WTC11 (cell line): Measurements from ENCODE around the gene F8. TPM values are rescaled to one million over a fixed set of nuclear protein-coding genes. Genes with fewer than 3 reads are reported as not detected.

Source experiments
- ATAC-seq: fragments of 200-7000 bp; cut with Tn5 transposase; 2 replicates; pipeline ENCODE4 v1.10.0; 2021; ENCODE audit warnings: mild to moderate bottlenecking, moderate library complexity
- CTCF ChIA-PET: fragments of 300-600 bp; sonication (Branson Sonifier 250); formaldehyde crosslinking; loops from one replicate; lab custom pipeline; 2021; ENCODE audit warnings: antibody characterized with exemption; lab: Charles Lee
- POLR2A ChIA-PET: fragments of 350-600 bp; sonication (Branson Sonifier 250); formaldehyde crosslinking; loops from one replicate; lab custom pipeline; 2021; ENCODE audit warnings: antibody characterized with exemption; lab: Charles Lee
- DNase-seq: peaks from one replicate; pipeline ENCODE4 v3.0.0; 2021; ENCODE audit warnings: low spot score
- H3K27ac Mint-ChIP-seq: 2 replicates; pipeline ENCODE4 v1.8.0; 2021; ENCODE audit warnings: mixed read lengths
- H3K27me3 Mint-ChIP-seq: 2 replicates; pipeline ENCODE4 v1.8.0; 2021; ENCODE audit warnings: low read depth, mild to moderate bottlenecking, moderate library complexity, mixed read lengths
- H3K36me3 Mint-ChIP-seq: 2 replicates; pipeline ENCODE4 v1.8.0; 2021; ENCODE audit warnings: mixed read lengths
- H3K4me1 Mint-ChIP-seq: 2 replicates; pipeline ENCODE4 v1.8.0; 2022; ENCODE audit warnings: mixed read lengths
- H3K4me3 Mint-ChIP-seq: 2 replicates; pipeline ENCODE4 v1.8.0; 2021; ENCODE audit warnings: mild to moderate bottlenecking, moderate library complexity, mixed read lengths
- H3K9me3 Mint-ChIP-seq: 2 replicates; pipeline ENCODE4 v1.8.0; 2021; ENCODE audit warnings: mixed read lengths
- ATF1 ChIP-seq: sonication (generic); formaldehyde crosslinking; IDR thresholded peaks from 2 replicates; pipeline ENCODE4 v1.8.1; 2023; ENCODE audit warnings: mild to moderate bottlenecking, moderate library complexity, missing genetic modification reagents
- E2F1 ChIP-seq: sonication (generic); formaldehyde crosslinking; IDR thresholded peaks from 2 replicates; pipeline ENCODE4 v1.8.0; 2022; ENCODE audit warnings: mild to moderate bottlenecking, missing genetic modification reagents
- ERG ChIP-seq: fragments of 250-450 bp; sonication (Bioruptor Pico); IDR thresholded peaks from 2 replicates; pipeline ENCODE4 v1.8.0; 2021; ENCODE audit warnings: mild to moderate bottlenecking
- FOXK1 ChIP-seq: sonication (generic); formaldehyde crosslinking; IDR thresholded peaks from 2 replicates; pipeline ENCODE4 v1.8.0; 2022; ENCODE audit warnings: mild to moderate bottlenecking, moderate library complexity, missing genetic modification reagents
- GTF2I ChIP-seq: fragments of 250-450 bp; sonication (Bioruptor Pico); conservative IDR thresholded peaks from 2 replicates; pipeline ENCODE4 v1.4.0; 2021; ENCODE audit warnings: mild to moderate bottlenecking
- KAT7 ChIP-seq: sonication (generic); formaldehyde crosslinking; IDR thresholded peaks from 2 replicates; pipeline ENCODE4 v1.8.1; 2023; ENCODE audit warnings: missing genetic modification reagents, mild to moderate bottlenecking, borderline replicate concordance
- MXD4 ChIP-seq: fragments of 250-450 bp; sonication (Bioruptor Pico); IDR thresholded peaks from 2 replicates; pipeline ENCODE4 v1.8.0; 2021; ENCODE audit warnings: mild to moderate bottlenecking, moderate library complexity, borderline replicate concordance
- RORB ChIP-seq: fragments of 250-450 bp; sonication (Bioruptor Pico); IDR thresholded peaks from 2 replicates; pipeline ENCODE4 v1.9.0; 2021; ENCODE audit warnings: mild to moderate bottlenecking
- SMAD4 ChIP-seq: sonication (generic); formaldehyde crosslinking; IDR thresholded peaks from 2 replicates; pipeline ENCODE4 v1.8.0; 2022; ENCODE audit warnings: mild to moderate bottlenecking, missing genetic modification reagents
- ZNF416 ChIP-seq: fragments of 250-450 bp; sonication (Bioruptor Pico); IDR thresholded peaks from 2 replicates; pipeline ENCODE4 v1.9.0; 2021; ENCODE audit warnings: mild to moderate bottlenecking, inconsistent platforms
- total RNA-seq: library from RNA; stranded (reverse); gene quantifications from 3 replicates; pipeline ENCODE4 v1.2.3, GENCODE V29; 2021
- TF ChIP-seq, protein P1 (sequence below): sonication (generic); formaldehyde crosslinking; IDR thresholded peaks from 2 replicates; pipeline ENCODE4 v1.8.1; 2023; ENCODE audit warnings: mild to moderate bottlenecking, missing genetic modification reagents, moderate library complexity
- TF ChIP-seq, protein P2 (sequence below): sonication (generic); formaldehyde crosslinking; IDR thresholded peaks from 2 replicates; pipeline ENCODE4 v1.8.1; 2023; ENCODE audit warnings: mild to moderate bottlenecking, missing genetic modification reagents
- TF ChIP-seq, protein P3 (sequence below): sonication (generic); formaldehyde crosslinking; IDR thresholded peaks from 2 replicates; pipeline ENCODE4 v1.8.1; 2022; ENCODE audit warnings: mild to moderate bottlenecking, missing genetic modification reagents, moderate library complexity, borderline replicate concordance
- TF ChIP-seq, protein P4 (sequence below): sonication (generic); formaldehyde crosslinking; IDR thresholded peaks from 2 replicates; pipeline ENCODE4 v1.8.0; 2022; ENCODE audit warnings: mild to moderate bottlenecking, missing genetic modification reagents

F8 gene
- total RNA-seq, 1 experiment from 2014 or later, result 1.6 TPM

DNA sequence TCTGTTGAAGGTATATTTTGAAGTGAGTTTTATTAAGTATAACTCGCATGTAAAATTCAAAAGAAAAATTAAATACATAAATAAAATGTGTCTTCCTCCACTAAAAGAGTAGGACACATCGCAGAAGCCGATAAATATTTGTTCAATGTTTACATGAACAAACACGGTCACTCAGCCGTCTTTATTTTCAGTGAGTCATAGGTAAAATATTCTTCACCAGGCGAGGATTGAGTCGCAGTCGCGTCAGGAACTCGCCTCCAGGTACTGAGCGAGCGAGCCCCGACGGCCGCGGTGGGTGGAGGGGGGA, 3.9 kb upstream of the F8 start:
- H3K9me3 Mint-ChIP-seq, result no peaks in the 10 kb centered on the region
- no peak for ATAC-seq
- CTCF ChIA-PET, result interaction anchor here (1.0 kb wide), 2 partner anchors 22 to 109 kb away, joined by 4 read pairs; no protein-coding TSS in a partner anchor
- DNase-seq, result no peak
- H3K4me3 Mint-ChIP-seq, result peak overlapping the region; percentile 84
- peaks cover 13% of the 10 kb centered on the region for H3K4me1 Mint-ChIP-seq
- POLR2A ChIA-PET, result interaction anchor here (0.8 kb wide), 1 partner anchor 10 kb away, joined by 4 read pairs; no protein-coding TSS in a partner anchor
- no peaks in the 10 kb centered on the region for H3K36me3 Mint-ChIP-seq
- no peak overlapping the region; the same call in 1 of the 2 replicates for H3K27ac Mint-ChIP-seq
- no peaks in the 10 kb centered on the region for H3K27me3 Mint-ChIP-seq
- TF ChIP-seq, protein P1, sequence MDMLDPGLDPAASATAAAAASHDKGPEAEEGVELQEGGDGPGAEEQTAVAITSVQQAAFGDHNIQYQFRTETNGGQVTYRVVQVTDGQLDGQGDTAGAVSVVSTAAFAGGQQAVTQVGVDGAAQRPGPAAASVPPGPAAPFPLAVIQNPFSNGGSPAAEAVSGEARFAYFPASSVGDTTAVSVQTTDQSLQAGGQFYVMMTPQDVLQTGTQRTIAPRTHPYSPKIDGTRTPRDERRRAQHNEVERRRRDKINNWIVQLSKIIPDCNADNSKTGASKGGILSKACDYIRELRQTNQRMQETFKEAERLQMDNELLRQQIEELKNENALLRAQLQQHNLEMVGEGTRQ (CRISPR knock-in tag), result no peak
- TF ChIP-seq E2F1 (CRISPR knock-in tag) (no peak), SMAD4 (CRISPR knock-in tag) (no peak)
- TF ChIP-seq, protein P2, sequence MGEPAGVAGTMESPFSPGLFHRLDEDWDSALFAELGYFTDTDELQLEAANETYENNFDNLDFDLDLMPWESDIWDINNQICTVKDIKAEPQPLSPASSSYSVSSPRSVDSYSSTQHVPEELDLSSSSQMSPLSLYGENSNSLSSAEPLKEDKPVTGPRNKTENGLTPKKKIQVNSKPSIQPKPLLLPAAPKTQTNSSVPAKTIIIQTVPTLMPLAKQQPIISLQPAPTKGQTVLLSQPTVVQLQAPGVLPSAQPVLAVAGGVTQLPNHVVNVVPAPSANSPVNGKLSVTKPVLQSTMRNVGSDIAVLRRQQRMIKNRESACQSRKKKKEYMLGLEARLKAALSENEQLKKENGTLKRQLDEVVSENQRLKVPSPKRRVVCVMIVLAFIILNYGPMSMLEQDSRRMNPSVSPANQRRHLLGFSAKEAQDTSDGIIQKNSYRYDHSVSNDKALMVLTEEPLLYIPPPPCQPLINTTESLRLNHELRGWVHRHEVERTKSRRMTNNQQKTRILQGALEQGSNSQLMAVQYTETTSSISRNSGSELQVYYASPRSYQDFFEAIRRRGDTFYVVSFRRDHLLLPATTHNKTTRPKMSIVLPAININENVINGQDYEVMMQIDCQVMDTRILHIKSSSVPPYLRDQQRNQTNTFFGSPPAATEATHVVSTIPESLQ (CRISPR knock-in tag), result no peak

DNA sequence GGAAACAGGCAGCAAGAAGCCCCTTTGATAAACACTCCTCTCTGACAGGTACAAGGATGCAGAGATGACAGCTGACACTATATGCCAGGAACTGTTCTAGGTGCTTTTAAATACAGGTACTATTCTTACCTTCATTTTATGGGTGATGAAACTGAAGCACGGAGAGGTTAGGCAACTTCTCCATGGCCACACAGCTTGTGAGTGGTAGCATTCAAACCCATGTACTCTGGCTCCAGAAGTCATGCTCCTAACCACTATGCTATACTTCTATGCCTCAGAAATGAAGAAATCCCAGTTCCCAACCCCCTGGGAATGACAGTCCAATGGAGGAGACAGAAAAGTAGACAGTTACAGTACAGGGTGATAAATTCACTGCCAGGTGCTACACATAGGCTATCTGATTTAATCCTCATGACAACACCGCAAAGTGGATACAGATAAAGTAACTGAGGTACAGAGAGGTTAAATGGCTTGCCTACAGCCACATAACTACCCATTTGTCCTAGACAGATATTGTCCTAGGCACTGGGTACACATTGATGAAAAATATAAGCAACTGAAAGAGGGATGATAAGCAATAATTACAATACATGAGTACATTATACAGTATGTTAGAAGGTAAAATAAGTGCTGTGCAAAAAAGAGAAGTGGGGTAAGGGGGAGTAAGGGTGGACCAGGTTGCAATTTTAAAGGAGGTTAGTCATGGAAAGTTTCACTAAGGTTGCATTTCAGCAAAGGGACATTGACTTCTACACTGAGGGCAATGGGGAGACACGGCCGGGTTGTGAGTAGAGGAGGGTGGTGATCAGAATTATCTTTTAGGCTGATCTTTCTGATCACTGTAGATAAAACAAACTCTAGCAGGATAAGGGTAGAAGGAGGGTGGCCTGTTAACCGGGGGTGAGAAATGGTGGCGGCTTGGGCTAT, 1.6 kb upstream of the F8 start:
- Mint-ChIP-seq H3K27me3 (no peaks in the 10 kb centered on the region), H3K4me1 (peaks cover 13% of the 10 kb centered on the region), H3K36me3 (no peaks in the 10 kb centered on the region), H3K4me3 (no peak overlapping the region), H3K27ac (no peak overlapping the region), H3K9me3 (no peaks in the 10 kb centered on the region)
- ChIA-PET CTCF (no interaction called here), POLR2A (no interaction called here)
- DNase-seq, result no peak
- no peak for ATAC-seq
- TF ChIP-seq, protein P3, sequence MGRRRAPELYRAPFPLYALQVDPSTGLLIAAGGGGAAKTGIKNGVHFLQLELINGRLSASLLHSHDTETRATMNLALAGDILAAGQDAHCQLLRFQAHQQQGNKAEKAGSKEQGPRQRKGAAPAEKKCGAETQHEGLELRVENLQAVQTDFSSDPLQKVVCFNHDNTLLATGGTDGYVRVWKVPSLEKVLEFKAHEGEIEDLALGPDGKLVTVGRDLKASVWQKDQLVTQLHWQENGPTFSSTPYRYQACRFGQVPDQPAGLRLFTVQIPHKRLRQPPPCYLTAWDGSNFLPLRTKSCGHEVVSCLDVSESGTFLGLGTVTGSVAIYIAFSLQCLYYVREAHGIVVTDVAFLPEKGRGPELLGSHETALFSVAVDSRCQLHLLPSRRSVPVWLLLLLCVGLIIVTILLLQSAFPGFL, result no peak
- TF ChIP-seq, protein P4, sequence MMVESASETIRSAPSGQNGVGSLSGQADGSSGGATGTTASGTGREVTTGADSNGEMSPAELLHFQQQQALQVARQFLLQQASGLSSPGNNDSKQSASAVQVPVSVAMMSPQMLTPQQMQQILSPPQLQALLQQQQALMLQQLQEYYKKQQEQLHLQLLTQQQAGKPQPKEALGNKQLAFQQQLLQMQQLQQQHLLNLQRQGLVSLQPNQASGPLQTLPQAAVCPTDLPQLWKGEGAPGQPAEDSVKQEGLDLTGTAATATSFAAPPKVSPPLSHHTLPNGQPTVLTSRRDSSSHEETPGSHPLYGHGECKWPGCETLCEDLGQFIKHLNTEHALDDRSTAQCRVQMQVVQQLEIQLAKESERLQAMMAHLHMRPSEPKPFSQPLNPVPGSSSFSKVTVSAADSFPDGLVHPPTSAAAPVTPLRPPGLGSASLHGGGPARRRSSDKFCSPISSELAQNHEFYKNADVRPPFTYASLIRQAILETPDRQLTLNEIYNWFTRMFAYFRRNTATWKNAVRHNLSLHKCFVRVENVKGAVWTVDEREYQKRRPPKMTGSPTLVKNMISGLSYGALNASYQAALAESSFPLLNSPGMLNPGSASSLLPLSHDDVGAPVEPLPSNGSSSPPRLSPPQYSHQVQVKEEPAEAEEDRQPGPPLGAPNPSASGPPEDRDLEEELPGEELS, result no peak
- TF ChIP-seq ERG (CRISPR knock-in tag) (no peak), ZNF416 (no peak), FOXK1 (no peak), RORB (no peak), KAT7 (CRISPR knock-in tag) (no peak), GTF2I (CRISPR knock-in tag) (no peak), ATF1 (CRISPR knock-in tag) (no peak), MXD4 (no peak)
- TF ChIP-seq, protein P1 (CRISPR knock-in tag), result no peak
- TF ChIP-seq, all 79 proteins: peak for 0
